Measurements from ENCODE around the gene GMDS. TPM values are rescaled to one million over a fixed set of nuclear protein-coding genes. Genes with fewer than 3 reads are reported as not detected.
A peak's percentile ranks its signal among the peaks of the same experiment; 100 is the strongest.

Gene GMDS
- total RNA-seq (10 to 100 TPM in 4 of 7 donors, 1 to 10 TPM in 3; 6.6 to 15.9 (median 11.0) TPM), polyA plus RNA-seq (10 to 100 TPM in 1 of 2 donors, 1 to 10 TPM in 1; 7.7 to 20.6 TPM)
- long read RNA-seq, donor 1, transcript GMDS-202 (11 exons, 1,752 nt) = major isoform, 9 of 12 reads
- long read RNA-seq, donor 1, partial matches to known transcripts = 0 of 12 reads
- long read RNA-seq, donor 1, other reads (novel, unspliced or antisense) = 3 of 12 reads
- long read RNA-seq, donor 2, transcript GMDS-202 (11 exons, 1,752 nt) = major isoform, 6 of 6 reads
- long read RNA-seq, donor 2, partial matches to known transcripts = 0 of 6 reads
- long read RNA-seq, donor 2, other reads (novel, unspliced or antisense) = 0 of 6 reads
- long read RNA-seq, donor 3, transcript GMDS-202 (11 exons, 1,752 nt) = major isoform, 8 of 14 reads
- long read RNA-seq, donor 3, partial matches to known transcripts = 0 of 14 reads
- long read RNA-seq, donor 3, other reads (novel, unspliced or antisense) = 6 of 14 reads

- intact Hi-C loops (cut with DNase I) = loop anchor here in 2 of 4 donors (5.0 to 10.0 kb wide), 3 partner anchors 392 to 520 kb away; partner anchors contain the start of genes MYLK4 (in 1 of the 2) and WRNIP1 (in 1 of the 2)
- Histone ChIP-seq H3K4me1 (ENCODE audit: insufficient read depth) (peaks cover 6% of the 10 kb centered on the region), H3K36me3 (no peaks in the 10 kb centered on the region), H3K4me3 (peak within 1 kb of the TSS; percentile 77), H3K9me3 (no peaks in the 10 kb centered on the region), H3K27me3 (no peaks in the 10 kb centered on the region), H3K27ac (peak within 1 kb of the TSS; percentile 59 to 69)
- peak; percentile 80 to 91 (median 87) for DNase-seq
- WGBS, 3 donors = 0 to 1% (median 0%) methylated on average over 44 to 97 of the region's 97 CpGs
- TF ChIP-seq CTCF (IDR thresholded peaks at IDR 0.05) (peak in 2 of 3 donors; percentile 21 to 22), EP300 (IDR thresholded peaks at IDR 0.05) (no peak), POLR2A (IDR thresholded peaks at IDR 0.05) (peak; percentile 63)
Measured at GRCh38 chr6:2245103-2245876, at the start of gene GMDS. Gene GMDS, minus strand, starts transcription at chr6:2245605.

- TF ChIP-seq EP300 (IDR thresholded peaks at IDR 0.05) (no peak), CTCF (IDR thresholded peaks at IDR 0.05) (no peak), POLR2A (IDR thresholded peaks at IDR 0.05) (no peak)
- H3K9me3 ChIP-seq = peaks cover 0 to 3% of the 10 kb centered on the region in 2 donors
- no peaks in the 10 kb centered on the region for H3K36me3 ChIP-seq
- H3K4me1 ChIP-seq (ENCODE audit: insufficient read depth) = no peaks in the 10 kb centered on the region
- no peak overlapping the region for H3K4me3 ChIP-seq
- no peaks in the 10 kb centered on the region for H3K27me3 ChIP-seq
- WGBS, 3 donors = 89 to 99% (median 96%) methylated on average over 1 of the region's 1 CpG
- H3K27ac ChIP-seq = no peak overlapping the region
- no peak for DNase-seq
- intact Hi-C loops (cut with DNase I) = no loop called here
Measured at GRCh38 chr6:2285510-2285909, 40.1 kb upstream of the GMDS start.

- no peak for DNase-seq
- Histone ChIP-seq H3K9me3 (no peaks in the 10 kb centered on the region), H3K36me3 (no peaks in the 10 kb centered on the region), H3K27ac (no peak overlapping the region), H3K27me3 (no peaks in the 10 kb centered on the region), H3K4me1 (ENCODE audit: insufficient read depth) (no peaks in the 10 kb centered on the region), H3K4me3 (no peak overlapping the region)
- WGBS, 3 donors = 95 to 97% (median 96%) methylated on average over 2 of the region's 2 CpGs
- TF ChIP-seq EP300 (IDR thresholded peaks at IDR 0.05) (no peak), POLR2A (IDR thresholded peaks at IDR 0.05) (no peak), CTCF (IDR thresholded peaks at IDR 0.05) (no peak)
- intact Hi-C loops (cut with DNase I) = no loop called here
Measured at GRCh38 chr6:2275892-2276242, 30.5 kb upstream of the GMDS start.

GRCh38 chr6:2274981-2275891 is 29.8 kb upstream of the GMDS start:
- TF ChIP-seq CTCF (IDR thresholded peaks at IDR 0.05) (no peak), EP300 (IDR thresholded peaks at IDR 0.05) (no peak), POLR2A (IDR thresholded peaks at IDR 0.05) (no peak)
- Histone ChIP-seq H3K27me3 (no peaks in the 10 kb centered on the region), H3K9me3 (no peaks in the 10 kb centered on the region), H3K36me3 (no peaks in the 10 kb centered on the region), H3K4me3 (no peak overlapping the region), H3K4me1 (ENCODE audit: insufficient read depth) (no peaks in the 10 kb centered on the region), H3K27ac (no peak overlapping the region)
- no peak for DNase-seq
- intact Hi-C loops (cut with DNase I) = no loop called here
- 68 to 70% (median 69%) methylated on average over 8 of the region's 8 CpGs for WGBS, 3 donors

All from ovary (tissue), 10 donors.